H1 (cell line): ENCODE measurements around the gene INPP5A. TPM values are rescaled to one million over a fixed set of nuclear protein-coding genes. Genes with fewer than 3 reads are reported as not detected.

Experiments used
- CTCF ChIA-PET: fragments of 300-600 bp; sonication (Branson Sonifier 250); formaldehyde crosslinking; loops from one replicate; lab custom pipeline; 2021; ENCODE audit not compliant: partially characterized antibody; lab: Charles Lee
- POLR2A ChIA-PET: fragments of 300-600 bp; sonication (Branson Sonifier 250); formaldehyde crosslinking; loops from one replicate; lab custom pipeline; 2021; ENCODE audit warnings: inconsistent platforms; ENCODE audit not compliant: partially characterized antibody; lab: Charles Lee
- DNase-seq, 2 experiments: peaks; one replicate each; pipeline versions ENCODE4 v3.0.0 to v3.0.0-alpha.2; 2010 to 2022; ENCODE audit warnings: low spot score in 2 of 2, low read depth in 1 of 2, mixed read lengths in 1 of 2
- FAIRE-seq: peaks from 2 replicates; lab custom pipeline; 2011; peaks lifted over from hg19 to GRCh38; lab: Jason Lieb, UNC
- H2AFZ ChIP-seq: 2 replicates; pipeline ENCODE4 v1.8.1; 2012; ENCODE audit warnings: low read length, inconsistent platforms
- H2AK5ac ChIP-seq: 2 replicates; pipeline ENCODE4 v1.6.1; 2013; ENCODE audit warnings: low read depth, low read length
- H2BK120ac ChIP-seq: replicated peaks from 2 replicates; pipeline ENCODE3; 2013; ENCODE audit warnings: low read depth, low read length, inconsistent platforms
- H2BK12ac ChIP-seq: 2 replicates; pipeline ENCODE4 v1.6.1; 2013; ENCODE audit warnings: low read depth, low read length
- H2BK15ac ChIP-seq: 2 replicates; pipeline ENCODE4 v1.6.1; 2013; ENCODE audit warnings: low read length
- H2BK20ac ChIP-seq: 2 replicates; pipeline ENCODE4 v1.6.1; 2013; ENCODE audit warnings: low read length
- H2BK5ac ChIP-seq: 2 replicates; pipeline ENCODE4 v1.6.1; 2013; ENCODE audit warnings: low read depth, low read length
- H3K14ac ChIP-seq: 2 replicates; pipeline ENCODE4 v1.6.1; 2013; ENCODE audit warnings: inconsistent platforms; ENCODE audit not compliant: insufficient read length
- H3K18ac ChIP-seq: 2 replicates; pipeline ENCODE4 v1.6.1; 2013; ENCODE audit warnings: low read length; ENCODE audit errors: extremely low read depth
- H3K23ac ChIP-seq: 2 replicates; pipeline ENCODE4 v1.6.1; 2013; ENCODE audit warnings: inconsistent platforms; ENCODE audit not compliant: insufficient read length
- H3K23me2 ChIP-seq: 2 replicates; pipeline ENCODE4 v1.6.1; 2013; ENCODE audit warnings: low read depth, low read length
- H3K27ac ChIP-seq: 2 replicates; pipeline ENCODE4 v1.6.1; 2011; ENCODE audit warnings: low read depth, low read length, inconsistent platforms
- H3K27me3 ChIP-seq, 4 experiments: replicated peaks in 1 of 4; 1 replicate in 1 of 4; 2 replicates in 3 of 4; pipeline versions ENCODE4 v1.6.1 to v1.8.1; 2011 to 2013; ENCODE audit warnings: low read length in 3 of 4, mild to moderate bottlenecking in 3 of 4, inconsistent platforms in 2 of 4, mixed read lengths in 2 of 4, moderate library complexity in 1 of 4; ENCODE audit not compliant: control insufficient read depth in 3 of 4, insufficient read depth in 3 of 4; ENCODE audit errors: extremely low read depth in 1 of 4
- H3K36me3 ChIP-seq, 4 experiments: 2 replicates each; pipeline versions ENCODE4 v1.6.1 to v1.8.1; 2011 to 2013; ENCODE audit warnings: mild to moderate bottlenecking in 4 of 4, low read length in 3 of 4, moderate library complexity in 2 of 4, control low read depth in 1 of 4, inconsistent platforms in 1 of 4; ENCODE audit not compliant: insufficient read depth in 4 of 4, control insufficient read depth in 2 of 4
- H3K4ac ChIP-seq: replicated peaks from 2 replicates; pipeline ENCODE3; 2013; ENCODE audit warnings: low read length, low read depth, mixed read lengths, inconsistent platforms; ENCODE audit not compliant: insufficient read length
- H3K4me1 ChIP-seq, 4 experiments: replicated peaks in 1 of 4; 1 replicate in 1 of 4; 2 replicates in 3 of 4; pipeline versions ENCODE4 v1.6.1 to v1.8.1; 2011 to 2013; ENCODE audit warnings: low read length in 3 of 4, inconsistent platforms in 2 of 4, mixed read lengths in 1 of 4; ENCODE audit not compliant: insufficient read depth in 4 of 4, control insufficient read depth in 3 of 4
- H3K4me2 ChIP-seq, 2 experiments: 2 replicates each; pipeline versions ENCODE4 v1.6.1 to v1.8.1; 2011 to 2013; ENCODE audit warnings: low read depth in 2 of 2, low read length in 2 of 2, control low read depth in 1 of 2, inconsistent platforms in 1 of 2, mild to moderate bottlenecking in 1 of 2; ENCODE audit not compliant: insufficient read depth in 1 of 2
- H3K4me3 ChIP-seq, 4 experiments: fragments of 200-600, 300-600 bp in 1 of 4; sonication (generic), shearing (Covaris generic), sonication (Bioruptor Twin) in 1 of 4; 2 replicates each; pipeline versions ENCODE4 v1.5.1 to v1.8.1; 2011 to 2016; ENCODE audit warnings: low read length in 4 of 4, low read depth in 3 of 4, control low read depth in 2 of 4, inconsistent platforms in 2 of 4, mild to moderate bottlenecking in 2 of 4, mixed read lengths in 1 of 4, moderate library complexity in 1 of 4; ENCODE audit not compliant: insufficient read depth in 2 of 4; ENCODE audit errors: extremely low read depth in 1 of 4
- H3K56ac ChIP-seq: replicated peaks from 2 replicates; pipeline ENCODE3; 2013; ENCODE audit warnings: low read depth, mild to moderate bottlenecking, mixed read lengths, low read length, inconsistent platforms; ENCODE audit not compliant: insufficient read length
- H3K79me1 ChIP-seq: 2 replicates; pipeline ENCODE4 v1.6.1; 2013; ENCODE audit warnings: low read depth, low read length, control low read depth
- H3K79me2 ChIP-seq, 2 experiments: 2 replicates each; pipeline versions ENCODE4 v1.6.1 to v1.8.1; 2012 to 2013; ENCODE audit warnings: low read length in 2 of 2, mild to moderate bottlenecking in 2 of 2, inconsistent platforms in 1 of 2; ENCODE audit not compliant: insufficient read depth in 2 of 2, control insufficient read depth in 1 of 2
- H3K9ac ChIP-seq, 4 experiments: replicated peaks in 1 of 4; 1 replicate in 1 of 4; 2 replicates in 3 of 4; pipeline versions ENCODE4 v1.6.1 to v1.8.1; 2011 to 2013; ENCODE audit warnings: low read depth in 3 of 4, low read length in 3 of 4, control low read depth in 2 of 4, mild to moderate bottlenecking in 2 of 4, moderate library complexity in 2 of 4, inconsistent platforms in 1 of 4; ENCODE audit errors: extremely low read depth in 1 of 4
- H3K9me3 ChIP-seq, 2 experiments: 2 replicates each; pipeline versions ENCODE4 v1.6.1 to v1.8.1; 2012 to 2013; ENCODE audit warnings: mild to moderate bottlenecking in 2 of 2, moderate library complexity in 2 of 2, control low read depth in 1 of 2, inconsistent platforms in 1 of 2, low read depth in 1 of 2, low read length in 1 of 2, mixed read lengths in 1 of 2; ENCODE audit not compliant: insufficient read depth in 2 of 2
- H4K20me1 ChIP-seq, 2 experiments: replicated peaks in 1 of 2; 2 replicates each; pipeline versions ENCODE3 to v1.8.1; 2011 to 2013; ENCODE audit warnings: inconsistent platforms in 2 of 2, low read length in 2 of 2, mild to moderate bottlenecking in 1 of 2; ENCODE audit not compliant: insufficient read depth in 2 of 2, control insufficient read depth in 1 of 2
- H4K5ac ChIP-seq: 2 replicates; pipeline ENCODE4 v1.6.1; 2013; ENCODE audit warnings: low read length, low read depth, mixed read lengths, inconsistent platforms; ENCODE audit not compliant: insufficient read length
- H4K8ac ChIP-seq: 2 replicates; pipeline ENCODE4 v1.8.0; 2013; ENCODE audit warnings: mild to moderate bottlenecking, moderate library complexity, low read length, inconsistent platforms; ENCODE audit not compliant: insufficient read depth; ENCODE audit errors: extremely low read depth
- H4K91ac ChIP-seq: replicated peaks from 2 replicates; pipeline ENCODE3; 2013; ENCODE audit warnings: low read length, mixed read lengths, inconsistent platforms; ENCODE audit not compliant: insufficient read length
- CREB1 ChIP-seq: IDR thresholded peaks from 2 replicates; pipeline ENCODE4 v1.6.1; 2012; ENCODE audit warnings: inconsistent platforms
- WGBS, 2 experiments: shearing (Covaris generic) in 1 of 2; methylation state at CpG; one replicate each; pipeline versions ENCODE4 v1.1.6 to v1.1.7; 2013 to 2015; ENCODE audit warnings: low lambda C conversion rate in 2 of 2, mixed read lengths in 2 of 2, inconsistent platforms in 1 of 2, low coverage in 1 of 2, missing lambda C conversion rate in 1 of 2; ENCODE audit not compliant: insufficient replicate concordance in 2 of 2, insufficient coverage in 1 of 2, insufficient read length in 1 of 2; ENCODE audit errors: extremely low coverage in 1 of 2, missing lambda C conversion rate in 1 of 2; 5-methylcytosine and 5-hydroxymethylcytosine counted together
- polyA plus RNA-seq, 7 experiments: library from polyadenylated mRNA; depleted of rRNA in 3 of 7; stranded (reverse) in 5 of 7; unstranded in 2 of 7; fragments of >200 nt in 5 of 7; fragments of 200-250 nt in 2 of 7; gene quantifications; 1 replicate in 5 of 7; 2 replicates in 1 of 7; 4 replicates in 1 of 7; pipeline versions ENCODE4 v1.2.1 to v1.2.3, GENCODE V29; 2011 to 2013; ENCODE audit warnings: missing spikeins in 2 of 7, mixed read lengths in 2 of 7
- total RNA-seq: library from RNA; stranded (reverse); fragmentation: NEBNext Ultra II Directional; extraction: Animal tissue kit (Norgen Biotek cat#: 25700); gene quantifications from 2 replicates; pipeline ENCODE4 v1.2.1, GENCODE V29; 2021

INPP5A gene
- total and polyA plus RNA-seq, 2 of the 8 experiments (the other 6 are each of a cell fraction or from before 2014, with no cell fraction given) = 19.7 to 27.5 TPM

GRCh38 chr10:132810141-132810806 is 272.7 kb downstream of the INPP5A start:
- Histone ChIP-seq H2AFZ (no peak overlapping the region), H4K5ac (no peak overlapping the region), H3K4me1 (peaks cover 0 to 3% (median 0%) of the 10 kb centered on the region in 4 experiments; a peak in 2 of 7 replicates), H3K79me1 (no peaks in the 10 kb centered on the region), H2BK20ac (no peak overlapping the region), H3K4me3 (no peak overlapping the region), H3K23ac (no peak overlapping the region), H3K14ac (no peak overlapping the region), H2BK15ac (no peak overlapping the region), H2BK120ac (no peak overlapping the region), H2AK5ac (no peak overlapping the region), H4K8ac (no peak overlapping the region), H2BK5ac (no peak overlapping the region), H3K27ac (no peak overlapping the region), H3K79me2 (no peaks in the 10 kb centered on the region), H3K18ac (no peak overlapping the region), H4K20me1 (no peaks in the 10 kb centered on the region), H4K91ac (no peak overlapping the region), H3K4me2 (no peak overlapping the region), H3K4ac (no peak overlapping the region), H3K36me3 (no peaks in the 10 kb centered on the region), H3K9me3 (no peaks in the 10 kb centered on the region), H3K23me2 (no peaks in the 10 kb centered on the region), H3K27me3 (no peaks in the 10 kb centered on the region), H2BK12ac (no peak overlapping the region), H3K9ac (no peak overlapping the region), H3K56ac (no peak overlapping the region)
- ChIA-PET CTCF (interaction anchor here (2.9 kb wide), 1 partner anchor 152 kb away, joined by 5 read pairs; no protein-coding TSS in a partner anchor), POLR2A (no interaction called here)
- WGBS, 2 experiments = 90% methylated on average over 37 of the region's 39 CpGs; no CpG with 5 or more reads in 1 of the 2 experiments
- FAIRE-seq (no peak), DNase-seq (no peak)
- no peak for TF ChIP-seq CREB1
